Neural progenitor cell (in vitro differentiated cells): ENCODE data around the gene ZNF331.

Experiments
- EZH2 ChIP-seq: fragments of 200-600 bp; sonication (generic); IDR thresholded peaks from 2 replicates; pipeline ENCODE4 v1.6.1; 2017; ENCODE audit warnings: antibody characterized with exemption, mild to moderate bottlenecking, moderate library complexity
- EZH2phosphoT487 ChIP-seq: fragments of 200-600 bp; sonication (generic); IDR thresholded peaks from 2 replicates; pipeline ENCODE4 v1.6.1; 2017; ENCODE audit warnings: antibody characterized with exemption
- TF ChIP-seq, protein P1 (sequence below): fragments of 200-600 bp; sonication (generic); IDR thresholded peaks from 2 replicates; pipeline ENCODE4 v1.5.1; 2017; ENCODE audit warnings: antibody characterized with exemption, mild to moderate bottlenecking

DNA sequence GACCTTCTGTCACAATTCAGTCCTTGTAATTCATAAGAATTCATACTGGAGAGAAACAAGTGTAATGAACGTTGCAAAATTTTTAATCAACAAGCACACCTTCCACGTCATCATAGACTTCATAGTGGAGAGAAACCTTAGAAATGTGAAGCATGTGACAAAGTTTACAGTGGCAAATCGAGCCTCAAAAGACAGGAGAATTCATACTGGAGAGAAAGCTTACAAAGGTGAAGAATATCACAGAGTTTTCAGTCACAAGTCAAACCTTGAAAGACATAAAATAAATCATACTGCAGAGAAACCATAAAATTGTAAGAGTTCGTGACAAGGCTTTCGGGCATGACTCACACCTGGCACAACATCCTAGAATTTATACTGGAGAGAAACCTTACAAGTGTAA lies 45.8 kb upstream of the ZNF331 start:
- TF ChIP-seq, protein P1, sequence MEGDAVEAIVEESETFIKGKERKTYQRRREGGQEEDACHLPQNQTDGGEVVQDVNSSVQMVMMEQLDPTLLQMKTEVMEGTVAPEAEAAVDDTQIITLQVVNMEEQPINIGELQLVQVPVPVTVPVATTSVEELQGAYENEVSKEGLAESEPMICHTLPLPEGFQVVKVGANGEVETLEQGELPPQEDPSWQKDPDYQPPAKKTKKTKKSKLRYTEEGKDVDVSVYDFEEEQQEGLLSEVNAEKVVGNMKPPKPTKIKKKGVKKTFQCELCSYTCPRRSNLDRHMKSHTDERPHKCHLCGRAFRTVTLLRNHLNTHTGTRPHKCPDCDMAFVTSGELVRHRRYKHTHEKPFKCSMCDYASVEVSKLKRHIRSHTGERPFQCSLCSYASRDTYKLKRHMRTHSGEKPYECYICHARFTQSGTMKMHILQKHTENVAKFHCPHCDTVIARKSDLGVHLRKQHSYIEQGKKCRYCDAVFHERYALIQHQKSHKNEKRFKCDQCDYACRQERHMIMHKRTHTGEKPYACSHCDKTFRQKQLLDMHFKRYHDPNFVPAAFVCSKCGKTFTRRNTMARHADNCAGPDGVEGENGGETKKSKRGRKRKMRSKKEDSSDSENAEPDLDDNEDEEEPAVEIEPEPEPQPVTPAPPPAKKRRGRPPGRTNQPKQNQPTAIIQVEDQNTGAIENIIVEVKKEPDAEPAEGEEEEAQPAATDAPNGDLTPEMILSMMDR: no peak
- no peak for TF ChIP-seq EZH2
- no peak for TF ChIP-seq EZH2phosphoT487
